GM12878 (cell line): ENCODE measurements around the gene SMAGP. TPM values are rescaled to one million over a fixed set of nuclear protein-coding genes. Genes with fewer than 3 reads are reported as not detected.

Source experiments
- ATAC-seq: fragments of 200-7000 bp; cut with Tn5 transposase; 3 replicates; pipeline ENCODE4 v1.9.1; 2020; ENCODE audit warnings: mild to moderate bottlenecking, moderate library complexity
- BruUV-seq: library from RNA; stranded (reverse); fragments of 400-500 nt; replicated peaks from 2 replicates; lab custom pipeline; 2021; lab: Mats Ljungman, UMichigan
- CTCF ChIA-PET: fragments of 300-600 bp; sonication (Branson Sonifier 250); formaldehyde crosslinking; extraction: SDS; loops from one replicate; lab custom pipeline; 2021; ENCODE audit warnings: inconsistent platforms; lab: Yijun Ruan, JAX
- POLR2A ChIA-PET: fragments of 350-600 bp; formaldehyde crosslinking; extraction: SDS; loops from one replicate; lab custom pipeline; 2021; ENCODE audit warnings: inconsistent platforms; lab: Charles Lee
- RAD21 ChIA-PET: fragments of 300-600 bp; sonication (Branson Sonifier 250); formaldehyde crosslinking; loops from one replicate; lab custom pipeline; 2023; ENCODE audit warnings: antibody characterized with exemption; ENCODE audit not compliant: unreplicated experiment; lab: Charles Lee
- SMC1A ChIA-PET: fragments of 300-600 bp; sonication (Branson Sonifier 250); formaldehyde crosslinking; loops from one replicate; lab custom pipeline; 2023; ENCODE audit not compliant: unreplicated experiment, uncharacterized antibody; lab: Charles Lee
- DNase-seq: peaks from one replicate; pipeline ENCODE4 v3.0.0-alpha.2; 2011; ENCODE audit warnings: low read depth, low spot score
- FAIRE-seq: peaks from 3 replicates; lab custom pipeline; 2011; peaks lifted over from hg19 to GRCh38; lab: Jason Lieb, UNC
- H2AFZ ChIP-seq: 2 replicates; pipeline ENCODE4 v1.6.0; 2011; ENCODE audit warnings: low read depth, low read length, control low read depth; ENCODE audit not compliant: control insufficient read depth
- H3K27ac ChIP-seq: 2 replicates; pipeline ENCODE4 v1.5.1; 2011; ENCODE audit warnings: control low read depth; ENCODE audit not compliant: control insufficient read depth, insufficient read depth
- H3K27me3 ChIP-seq, 2 experiments: replicated peaks in 1 of 2; 2 replicates each; pipeline versions ENCODE4 v1.6.0 to v1.6.1; 2011; ENCODE audit warnings: low read length in 1 of 2; ENCODE audit not compliant: control insufficient read depth in 2 of 2, insufficient read depth in 2 of 2
- H3K36me3 ChIP-seq, 2 experiments: 2 replicates each; pipeline ENCODE4 v1.5.1; 2011; ENCODE audit warnings: low read length in 1 of 2; ENCODE audit not compliant: control insufficient read depth in 2 of 2, insufficient read depth in 2 of 2
- H3K4me1 ChIP-seq: 2 replicates; pipeline ENCODE4 v1.6.1; 2011; ENCODE audit warnings: mild to moderate bottlenecking, low read length, moderate library complexity, mixed read lengths; ENCODE audit not compliant: control insufficient read depth, insufficient read depth
- H3K4me2 ChIP-seq: 2 replicates; pipeline ENCODE4 v1.6.0; 2011; ENCODE audit warnings: control low read depth; ENCODE audit not compliant: control insufficient read depth, insufficient read depth
- H3K4me3 ChIP-seq: fragments of 200-600 bp; sonication (generic); 2 replicates; pipeline ENCODE4 v1.5.1; 2016
- H3K79me2 ChIP-seq: 2 replicates; pipeline ENCODE4 v1.6.0; 2011; ENCODE audit warnings: low read length; ENCODE audit not compliant: control insufficient read depth, insufficient read depth
- H3K9ac ChIP-seq: 2 replicates; pipeline ENCODE4 v1.8.0; 2011; ENCODE audit warnings: low read length, control low read depth, mixed read lengths; ENCODE audit not compliant: control insufficient read depth, insufficient read depth
- H3K9me3 ChIP-seq: replicated peaks from 3 replicates; pipeline ENCODE4 v1.5.1; 2011; ENCODE audit warnings: mild to moderate bottlenecking, low read length; ENCODE audit not compliant: control insufficient read depth, insufficient read depth
- H4K20me1 ChIP-seq: 2 replicates; pipeline ENCODE4 v1.6.0; 2011; ENCODE audit not compliant: control insufficient read depth, insufficient read depth
- ELK1 ChIP-seq: IDR thresholded peaks from 2 replicates; pipeline ENCODE4 v1.6.1; 2012; ENCODE audit warnings: low read depth, low read length, improper control_type of control experiment
- EP300 ChIP-seq, 2 experiments: fragments of 150-350 bp in 1 of 2; IDR thresholded peaks; 2 replicates each; pipeline ENCODE4 v1.6.1; 2011 to 2012; ENCODE audit warnings: low read depth in 2 of 2, low read length in 2 of 2, borderline replicate concordance in 1 of 2, improper control_type of control experiment in 1 of 2, inconsistent platforms in 1 of 2; ENCODE audit not compliant: control insufficient read depth in 1 of 2
- ESRRA ChIP-seq: IDR thresholded peaks from 2 replicates; pipeline ENCODE4 v1.6.1; 2012; ENCODE audit warnings: mild to moderate bottlenecking, low read length, improper control_type of control experiment
- EZH2 ChIP-seq: IDR thresholded peaks from 2 replicates; pipeline ENCODE4 v1.6.1; 2012; ENCODE audit warnings: low read depth, mild to moderate bottlenecking, control low read depth, inconsistent platforms, low read length, borderline replicate concordance; ENCODE audit not compliant: control insufficient read depth
- HDGF ChIP-seq: fragments of 450-650 bp; IDR thresholded peaks from 2 replicates; pipeline ENCODE4 v1.6.1; 2016; ENCODE audit warnings: antibody characterized with exemption
- NFXL1 ChIP-seq: fragments of 450-650 bp; IDR thresholded peaks from 2 replicates; pipeline ENCODE4 v1.6.1; 2017; ENCODE audit warnings: antibody characterized with exemption, mild to moderate bottlenecking, borderline replicate concordance
- POLR2AphosphoS2 ChIP-seq: IDR thresholded peaks from 2 replicates; pipeline ENCODE4 v1.6.1; 2011; ENCODE audit warnings: low read depth, mild to moderate bottlenecking, low read length, improper control_type of control experiment, moderate library complexity
- POU2F2 ChIP-seq: IDR thresholded peaks from 3 replicates; pipeline ENCODE4 v1.6.1; 2011; ENCODE audit warnings: low read depth, mild to moderate bottlenecking, low read length, borderline replicate concordance
- SMAD5 ChIP-seq: IDR thresholded peaks from 2 replicates; pipeline ENCODE4 v1.6.1; 2016; ENCODE audit warnings: antibody characterized with exemption, low read depth
- SMARCA5 ChIP-seq: fragments of 450-650 bp; IDR thresholded peaks from 2 replicates; pipeline ENCODE4 v1.6.1; 2017; ENCODE audit warnings: mild to moderate bottlenecking
- SMC3 ChIP-seq: IDR thresholded peaks from 2 replicates; pipeline ENCODE4 v1.6.1; 2011; ENCODE audit warnings: low read length, improper control_type of control experiment, borderline replicate concordance
- TAF1 ChIP-seq: IDR thresholded peaks from 2 replicates; pipeline ENCODE4 v1.6.1; 2011; ENCODE audit warnings: mild to moderate bottlenecking, low read depth, low read length, borderline replicate concordance
- TARDBP ChIP-seq: IDR thresholded peaks from 2 replicates; pipeline ENCODE4 v1.6.1; 2016; ENCODE audit warnings: borderline replicate concordance
- TCF3 ChIP-seq: IDR thresholded peaks from 2 replicates; pipeline ENCODE4 v1.6.1; 2012; ENCODE audit warnings: low read depth, mild to moderate bottlenecking, low read length, borderline replicate concordance; ENCODE audit not compliant: insufficient read depth
- ZBED1 ChIP-seq: IDR thresholded peaks from 2 replicates; pipeline ENCODE4 v1.6.1; 2016; ENCODE audit warnings: borderline replicate concordance
- ZNF217 ChIP-seq: fragments of 450-650 bp; IDR thresholded peaks from 2 replicates; pipeline ENCODE4 v1.6.1; 2017; ENCODE audit warnings: antibody characterized with exemption, mild to moderate bottlenecking
- WGBS: methylation state at CpG from one replicate; pipeline ENCODE4 v1.1.6; 2016; ENCODE audit warnings: low lambda C conversion rate; ENCODE audit not compliant: insufficient replicate concordance, insufficient coverage; ENCODE audit errors: missing lambda C conversion rate; 5-methylcytosine and 5-hydroxymethylcytosine counted together
- in situ Hi-C: fragments of 300-500 bp; cut with MboI; formaldehyde crosslinking; loops from 9 replicates; pipeline ENCODE4 v1.14.3; 2018; ENCODE audit warnings: mixed read lengths
- intact Hi-C: fragments of 100-400 bp; cut with micrococcal nuclease; formaldehyde crosslinking; loops from one replicate; pipeline ENCODE4 v1.14.2; 2022; ENCODE audit not compliant: unreplicated experiment
- polyA plus RNA-seq, 11 experiments: library from polyadenylated mRNA; depleted of rRNA in 4 of 11; unstranded in 6 of 11; stranded (reverse) in 5 of 11; fragments of >200 nt; fragmentation: Nextera tagmentation in 4 of 11; fragmentation: Illumina TruSeq in 1 of 11; extraction: Ambion mirVana in 4 of 11; extraction: Trizol in 1 of 11; gene quantifications; 1 replicate in 1 of 11; 2 replicates in 10 of 11; pipeline versions ENCODE4 v1.2.1 to v1.2.3, GENCODE V29; 2011 to 2016; ENCODE audit warnings: inconsistent platforms in 2 of 11, missing spikeins in 2 of 11, low read depth in 1 of 11
- total RNA-seq, 4 experiments: library from RNA; depleted of rRNA in 3 of 4; stranded (reverse); fragments of >200 nt in 3 of 4; fragmentation: Illumina TruSeq in 1 of 4; extraction: Trizol in 1 of 4; gene quantifications; 2 replicates each; pipeline versions ENCODE4 v1.2.1 to v1.2.3, GENCODE V29; 2013 to 2021

Gene SMAGP
- total and polyA plus RNA-seq, 10 of the 15 experiments (the other 5 are each of a cell fraction or from before 2014, with no cell fraction given): 0.42 to 7.1 (median 3.9) TPM

DNA sequence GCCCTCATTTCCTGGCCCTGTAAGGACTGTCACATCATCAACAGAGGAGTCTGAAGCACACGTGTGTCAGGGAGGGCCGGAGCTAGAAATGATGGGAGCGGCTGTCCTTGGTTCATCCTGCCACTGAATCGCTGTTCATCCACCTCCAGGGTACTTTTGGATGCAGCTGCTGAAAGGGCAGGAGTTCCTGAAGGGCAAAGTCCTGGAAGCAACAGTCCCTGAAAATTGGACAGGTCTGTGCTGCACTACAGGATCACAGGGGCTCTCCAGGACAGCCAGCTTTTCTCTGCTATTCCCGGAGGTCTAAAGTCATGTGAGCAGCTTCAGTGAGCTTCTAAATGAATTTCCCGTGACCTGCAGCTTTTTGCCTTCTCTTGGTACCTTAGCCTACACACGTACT, 70.1 kb downstream of the SMAGP start:
- no peaks in the 10 kb centered on the region for H3K36me3 ChIP-seq
- FAIRE-seq: no peak
- DNase-seq: no peak
- H3K4me1 ChIP-seq: no peaks in the 10 kb centered on the region; the same call in 1 of the 2 replicates
- no peak overlapping the region for H3K9ac ChIP-seq
- ChIA-PET POLR2A (no interaction called here), CTCF (interaction anchor here (0.7 kb wide), 1 partner anchor 11 kb away, joined by 3 read pairs; no protein-coding TSS in a partner anchor), SMC1A (no interaction called here), RAD21 (no interaction called here)
- in situ Hi-C loops (no loop called here), intact Hi-C loops (no loop called here)
- BruUV-seq: no TSS peak
- 60% methylated on average over 7 of the region's 7 CpGs for WGBS
- no peaks in the 10 kb centered on the region for H3K27me3 ChIP-seq
- H3K4me3 ChIP-seq: no peak overlapping the region
- no peak for TF ChIP-seq SMC3
- no peak for TF ChIP-seq SMARCA5
- TF ChIP-seq TCF3: no peak
- no peak for TF ChIP-seq ESRRA
- TF ChIP-seq HDGF: no peak
- no peak for TF ChIP-seq POU2F2
- TF ChIP-seq EZH2: no peak
- TF ChIP-seq SMAD5: no peak
- no peak for TF ChIP-seq ELK1
- TF ChIP-seq ZBED1: no peak
- no peak for TF ChIP-seq TARDBP
- no peak for TF ChIP-seq ZNF217
- no peak for TF ChIP-seq NFXL1
- TF ChIP-seq EP300 (IDR thresholded peaks at IDR 0.05; ENCODE audit: borderline replicate concordance in 1 of 2, control insufficient read depth in 1 of 2, low read depth in 2 of 2, low read length in 2 of 2): no peak
- no peak for TF ChIP-seq POLR2AphosphoS2
- TF ChIP-seq TAF1: no peak
- H4K20me1 ChIP-seq: no peaks in the 10 kb centered on the region
- ATAC-seq: no peak
- no peak overlapping the region for H2AFZ ChIP-seq
- H3K9me3 ChIP-seq: no peaks in the 10 kb centered on the region
- H3K79me2 ChIP-seq: no peaks in the 10 kb centered on the region
- H3K27ac ChIP-seq: no peak overlapping the region
- H3K4me2 ChIP-seq: no peak overlapping the region
